Measurements from ENCODE around the gene BAIAP2L2. TPM values are rescaled to one million over a fixed set of nuclear protein-coding genes. Genes with fewer than 3 reads are reported as not detected.
A peak's percentile ranks its signal among the peaks of the same experiment; 100 is the strongest.

The BAIAP2L2 gene
- total RNA-seq, 3 donors from 2014 or later (not counting 1 experiment from before 2014, with no cell fraction given), result 0.99 to 1.9 (median 1.2) TPM

DNA sequence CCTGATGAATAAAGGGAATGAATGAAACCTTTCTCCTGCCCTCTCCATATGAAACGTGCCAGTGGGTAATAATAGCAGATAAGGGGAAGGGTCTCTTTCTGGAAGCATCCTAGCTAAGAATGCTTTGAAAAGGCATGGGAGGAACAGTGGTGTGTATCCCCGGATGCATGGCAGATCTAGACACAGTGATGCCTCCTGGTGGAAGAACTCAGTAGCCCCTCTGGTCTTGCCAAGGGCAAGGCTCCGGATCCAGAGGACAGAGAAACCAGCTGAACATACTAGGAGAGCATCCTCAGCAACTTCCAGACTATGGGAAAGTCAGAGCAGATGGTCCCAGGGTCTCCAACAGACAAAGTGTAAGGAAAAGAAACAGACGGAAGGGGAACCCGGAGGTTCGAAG lies 6.4 kb downstream of the BAIAP2L2 start:
- TF ChIP-seq, protein P1, sequence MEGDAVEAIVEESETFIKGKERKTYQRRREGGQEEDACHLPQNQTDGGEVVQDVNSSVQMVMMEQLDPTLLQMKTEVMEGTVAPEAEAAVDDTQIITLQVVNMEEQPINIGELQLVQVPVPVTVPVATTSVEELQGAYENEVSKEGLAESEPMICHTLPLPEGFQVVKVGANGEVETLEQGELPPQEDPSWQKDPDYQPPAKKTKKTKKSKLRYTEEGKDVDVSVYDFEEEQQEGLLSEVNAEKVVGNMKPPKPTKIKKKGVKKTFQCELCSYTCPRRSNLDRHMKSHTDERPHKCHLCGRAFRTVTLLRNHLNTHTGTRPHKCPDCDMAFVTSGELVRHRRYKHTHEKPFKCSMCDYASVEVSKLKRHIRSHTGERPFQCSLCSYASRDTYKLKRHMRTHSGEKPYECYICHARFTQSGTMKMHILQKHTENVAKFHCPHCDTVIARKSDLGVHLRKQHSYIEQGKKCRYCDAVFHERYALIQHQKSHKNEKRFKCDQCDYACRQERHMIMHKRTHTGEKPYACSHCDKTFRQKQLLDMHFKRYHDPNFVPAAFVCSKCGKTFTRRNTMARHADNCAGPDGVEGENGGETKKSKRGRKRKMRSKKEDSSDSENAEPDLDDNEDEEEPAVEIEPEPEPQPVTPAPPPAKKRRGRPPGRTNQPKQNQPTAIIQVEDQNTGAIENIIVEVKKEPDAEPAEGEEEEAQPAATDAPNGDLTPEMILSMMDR (IDR thresholded peaks at IDR 0.05), result no peak
- H3K36me3 Mint-ChIP-seq, result no peaks in the 10 kb centered on the region
- peak overlapping the region; percentile 58 to 85 for H3K27ac Mint-ChIP-seq
- Histone ChIP-seq H3K27ac (ENCODE audit: low read length) (no peak overlapping the region), H3K9me3 (ENCODE audit: control insufficient read depth, insufficient read depth, low read length) (no peaks in the 10 kb centered on the region), H3K27me3 (ENCODE audit: control insufficient read depth, insufficient read depth, low read length) (no peaks in the 10 kb centered on the region), H3K36me3 (ENCODE audit: control insufficient read depth, insufficient read depth, low read length) (peaks cover under 1% of the 10 kb centered on the region), H3K4me3 (ENCODE audit: low read length) (no peak overlapping the region), H3K4me1 (ENCODE audit: control insufficient read depth, insufficient read depth, low read length) (peaks cover 25% of the 10 kb centered on the region)
- H3K4me3 Mint-ChIP-seq, result peak overlapping the region; percentile 77
- intact Hi-C loops (cut with micrococcal nuclease), result no loop called here
- no peak for ATAC-seq
- peaks cover 0 to 2% of the 10 kb centered on the region in 2 donors for H3K9me3 Mint-ChIP-seq
- H3K27me3 Mint-ChIP-seq (ENCODE audit: low read depth in 2 of 2), result no peaks in the 10 kb centered on the region
- 94% methylated on average over 6 of the region's 6 CpGs for WGBS (ENCODE audit: insufficient coverage)
- peaks cover 37 to 57% of the 10 kb centered on the region in 2 donors for H3K4me1 Mint-ChIP-seq
- no peak for DNase-seq

DNA sequence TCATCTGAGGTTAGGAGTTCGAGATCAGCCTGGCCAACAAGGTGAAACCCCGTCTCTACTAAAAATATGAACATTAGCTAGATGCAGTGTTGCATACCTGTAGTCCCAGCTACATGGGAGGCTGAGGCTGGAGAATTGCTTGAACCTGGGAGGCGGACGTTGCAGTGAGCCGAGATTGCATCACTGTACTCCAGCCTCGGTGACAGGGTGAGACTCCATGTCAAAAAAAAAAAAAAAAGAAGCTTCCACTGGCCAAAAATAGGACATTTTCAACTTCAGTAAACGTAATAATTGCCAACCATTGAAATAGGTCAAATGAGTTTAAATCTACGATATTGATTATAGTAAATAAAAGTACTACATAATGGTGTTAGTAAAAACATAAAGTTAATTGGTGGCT lies 6.8 kb downstream of the BAIAP2L2 start:
- Mint-ChIP-seq H3K9me3 (peaks cover 0 to 2% of the 10 kb centered on the region in 2 donors), H3K27me3 (ENCODE audit: low read depth in 2 of 2) (no peaks in the 10 kb centered on the region), H3K36me3 (no peaks in the 10 kb centered on the region), H3K4me3 (peak overlapping the region; percentile 77), H3K27ac (no peak overlapping the region), H3K4me1 (peaks cover 37 to 54% of the 10 kb centered on the region in 2 donors)
- TF ChIP-seq, protein P1 (IDR thresholded peaks at IDR 0.05), result no peak
- no peak for DNase-seq
- Histone ChIP-seq H3K9me3 (ENCODE audit: control insufficient read depth, insufficient read depth, low read length) (no peaks in the 10 kb centered on the region), H3K27ac (ENCODE audit: low read length) (no peak overlapping the region), H3K4me3 (ENCODE audit: low read length) (no peak overlapping the region), H3K27me3 (ENCODE audit: control insufficient read depth, insufficient read depth, low read length) (no peaks in the 10 kb centered on the region), H3K4me1 (ENCODE audit: control insufficient read depth, insufficient read depth, low read length) (peaks cover 25% of the 10 kb centered on the region), H3K36me3 (ENCODE audit: control insufficient read depth, insufficient read depth, low read length) (no peaks in the 10 kb centered on the region)
- no peak for ATAC-seq
- intact Hi-C loops (cut with micrococcal nuclease), result no loop called here
- WGBS (ENCODE audit: insufficient coverage), result 95% methylated on average over 6 of the region's 8 CpGs

DNA sequence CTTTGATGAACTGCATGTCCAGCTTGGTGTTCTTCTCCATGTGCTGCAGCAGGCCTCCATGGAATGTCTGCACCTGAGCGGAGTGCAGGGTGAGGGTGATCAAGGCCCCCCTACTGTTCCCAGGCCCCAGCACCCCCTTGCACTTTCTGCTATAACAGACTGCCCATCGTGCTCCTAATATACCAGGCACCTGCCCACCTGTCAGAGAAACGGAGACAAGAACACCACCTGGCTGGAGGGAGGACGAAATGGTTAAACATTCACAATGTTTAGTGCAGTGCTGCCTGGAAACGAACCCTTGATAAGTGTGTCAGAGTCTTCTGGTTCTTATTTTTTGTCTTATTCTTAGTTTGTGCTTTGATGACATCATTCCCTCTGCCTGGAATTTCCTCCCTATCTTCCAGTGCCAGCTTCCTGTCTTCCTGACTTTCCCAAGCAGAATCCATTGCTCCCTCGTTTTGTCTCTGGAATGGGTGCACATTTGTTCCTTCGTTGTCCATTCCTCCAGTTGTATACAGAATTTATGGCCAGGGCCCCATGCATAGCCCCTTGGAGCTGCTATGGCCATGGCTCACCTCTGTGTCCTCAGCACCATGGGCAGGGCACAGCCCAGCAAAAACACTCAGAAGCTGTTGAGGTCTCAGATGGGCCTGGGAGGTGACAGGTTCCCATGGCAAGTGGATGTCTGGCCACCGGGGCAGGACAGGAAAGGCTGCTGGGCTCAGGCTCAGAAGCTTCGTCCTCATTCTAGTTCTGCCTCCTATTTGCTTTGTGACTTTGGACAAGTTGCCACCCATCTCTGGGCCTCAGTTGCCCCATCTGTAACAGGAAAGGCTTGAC lies 11.9 kb downstream of the BAIAP2L2 start:
- peaks cover 5% of the 10 kb centered on the region for H3K36me3 ChIP-seq (ENCODE audit: control insufficient read depth, insufficient read depth, low read length)
- WGBS (ENCODE audit: insufficient coverage), result 90% methylated on average over 8 of the region's 9 CpGs
- no peak overlapping the region for H3K27ac ChIP-seq (ENCODE audit: low read length)
- Mint-ChIP-seq H3K27me3 (ENCODE audit: low read depth in 2 of 2) (no peaks in the 10 kb centered on the region), H3K27ac (no peak overlapping the region), H3K4me3 (no peak overlapping the region), H3K4me1 (peaks cover 14 to 20% of the 10 kb centered on the region in 2 donors), H3K36me3 (no peaks in the 10 kb centered on the region), H3K9me3 (no peaks in the 10 kb centered on the region)
- no peaks in the 10 kb centered on the region for H3K27me3 ChIP-seq (ENCODE audit: control insufficient read depth, insufficient read depth, low read length)
- H3K4me3 ChIP-seq (ENCODE audit: low read length), result no peak overlapping the region
- intact Hi-C loops (cut with micrococcal nuclease), result no loop called here
- ATAC-seq (no peak), DNase-seq (no peak)
- H3K4me1 ChIP-seq (ENCODE audit: control insufficient read depth, insufficient read depth, low read length), result peaks cover 3% of the 10 kb centered on the region
- TF ChIP-seq, protein P1 (IDR thresholded peaks at IDR 0.05), result no peak
- H3K9me3 ChIP-seq (ENCODE audit: control insufficient read depth, insufficient read depth, low read length), result no peaks in the 10 kb centered on the region
